CD4-positive, alpha-beta T cell treated with Interferon gamma for 1 hour (primary cell): ENCODE data around the gene IL6R.

ENCODE experiments used
- DNase-seq: peaks from one replicate; pipeline ENCODE4 v3.0.0-alpha.2; 2020

IL6R gene

DNA sequence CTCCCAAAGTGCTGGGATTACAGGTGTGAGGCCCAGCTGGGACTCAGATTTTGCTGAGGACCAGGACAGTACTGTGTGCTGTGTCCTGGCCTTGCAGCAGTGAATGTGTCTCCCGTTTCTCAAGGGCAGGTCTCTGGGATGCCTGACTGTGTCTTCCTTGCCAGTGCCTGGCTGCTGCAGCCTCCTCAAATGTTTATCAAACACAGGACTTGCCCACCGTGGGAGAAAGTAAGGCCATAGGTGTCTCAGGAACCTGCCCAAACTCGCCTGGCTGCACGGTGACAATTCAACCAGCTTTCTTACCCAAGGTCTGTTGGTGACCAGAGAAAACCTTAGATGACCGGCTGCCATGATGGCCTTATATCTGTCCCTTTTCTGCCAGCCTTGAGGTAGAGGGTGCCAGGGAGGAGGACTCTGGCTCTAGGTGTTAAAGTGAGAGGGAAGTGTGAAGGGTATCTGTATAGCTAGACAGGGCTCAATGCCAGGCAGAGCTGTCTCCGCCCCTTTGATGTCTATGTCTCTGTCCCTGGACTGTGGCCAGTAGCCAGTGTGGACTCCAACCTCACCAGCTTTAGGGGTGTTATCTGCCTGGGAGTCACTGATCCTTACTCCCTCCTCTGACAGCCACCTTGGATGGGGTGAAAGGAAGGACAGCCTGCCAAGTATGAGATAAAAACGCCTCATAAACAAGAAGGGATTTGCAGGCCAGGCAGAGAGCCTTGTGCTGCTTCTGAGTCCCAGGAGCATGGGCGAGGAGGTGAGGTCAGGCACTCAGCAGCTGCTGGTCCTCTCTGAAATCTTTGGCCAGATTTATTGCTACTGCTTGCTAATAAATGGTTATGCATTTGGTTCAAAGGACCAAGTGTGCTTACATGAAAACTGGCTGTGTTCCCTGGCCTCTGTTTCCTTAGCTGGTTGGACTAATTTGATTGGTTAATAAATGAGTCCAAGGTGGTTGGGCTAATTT, 22.3 kb downstream of the IL6R start:
- DNase-seq, result no peak

DNA sequence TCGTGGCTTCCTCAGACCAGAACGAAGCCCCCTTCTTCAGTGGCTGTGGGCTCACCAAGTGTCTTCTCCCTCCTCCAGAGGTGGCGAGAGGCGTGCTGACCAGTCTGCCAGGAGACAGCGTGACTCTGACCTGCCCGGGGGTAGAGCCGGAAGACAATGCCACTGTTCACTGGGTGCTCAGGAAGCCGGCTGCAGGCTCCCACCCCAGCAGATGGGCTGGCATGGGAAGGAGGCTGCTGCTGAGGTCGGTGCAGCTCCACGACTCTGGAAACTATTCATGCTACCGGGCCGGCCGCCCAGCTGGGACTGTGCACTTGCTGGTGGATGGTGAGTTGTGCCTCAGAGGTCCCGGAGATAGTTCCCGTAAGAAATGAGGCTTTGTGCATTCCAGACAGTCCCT, 24.0 kb downstream of the IL6R start:
- DNase-seq, result no peak

DNA sequence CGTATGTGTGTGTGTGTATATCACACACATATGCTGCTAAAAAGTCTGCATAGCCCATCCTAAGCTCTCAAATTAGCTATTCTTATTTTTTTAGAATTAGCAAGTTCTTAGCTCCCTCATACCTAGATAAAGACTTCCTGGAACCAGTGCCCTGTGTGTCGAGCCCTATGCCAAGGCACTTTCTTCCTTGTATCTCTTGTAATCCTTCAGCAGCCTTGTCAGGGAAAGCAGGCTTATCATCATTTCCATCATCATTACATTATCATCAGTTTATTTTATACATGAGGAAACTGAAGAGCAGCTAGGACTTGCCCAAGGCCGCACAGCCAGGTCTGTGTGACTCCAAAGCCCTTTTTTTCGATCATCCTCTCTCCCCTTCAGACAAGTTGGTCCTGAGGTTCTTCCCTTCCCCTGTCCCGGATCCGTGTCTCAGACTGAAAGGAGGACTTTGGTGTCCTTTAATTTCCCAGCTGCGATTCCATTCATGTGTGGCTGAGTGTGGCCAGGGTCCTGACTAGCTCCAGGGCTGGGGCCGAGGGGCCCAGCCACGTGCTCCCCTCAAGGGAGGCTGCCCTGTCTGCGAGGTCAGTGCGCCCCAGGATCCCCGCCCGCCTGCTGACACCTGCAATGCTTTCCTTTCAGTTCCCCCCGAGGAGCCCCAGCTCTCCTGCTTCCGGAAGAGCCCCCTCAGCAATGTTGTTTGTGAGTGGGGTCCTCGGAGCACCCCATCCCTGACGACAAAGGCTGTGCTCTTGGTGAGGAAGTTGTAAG, 24.9 kb downstream of the IL6R start:
- DNase-seq, result no peak

DNA sequence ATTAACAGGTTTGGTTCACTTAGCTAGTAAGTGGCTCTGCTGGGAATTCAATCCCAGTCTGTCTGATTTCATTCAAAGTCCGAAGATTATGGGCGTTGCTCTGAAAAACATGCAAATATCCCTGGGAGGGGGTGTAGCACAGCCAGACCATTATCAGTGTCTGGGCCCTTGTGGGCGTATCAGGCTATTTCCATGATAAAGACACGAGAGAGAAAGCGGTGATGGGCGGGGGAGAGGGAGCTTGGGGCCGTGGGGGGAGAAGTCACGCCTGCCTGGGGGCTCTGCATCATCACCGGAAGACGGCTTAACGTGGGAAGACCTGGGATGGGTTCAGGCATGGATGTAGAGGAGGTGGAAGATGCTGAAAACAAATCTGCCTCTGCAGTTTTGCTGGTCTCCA, 25.8 kb downstream of the IL6R start:
- DNase-seq, result no peak

DNA sequence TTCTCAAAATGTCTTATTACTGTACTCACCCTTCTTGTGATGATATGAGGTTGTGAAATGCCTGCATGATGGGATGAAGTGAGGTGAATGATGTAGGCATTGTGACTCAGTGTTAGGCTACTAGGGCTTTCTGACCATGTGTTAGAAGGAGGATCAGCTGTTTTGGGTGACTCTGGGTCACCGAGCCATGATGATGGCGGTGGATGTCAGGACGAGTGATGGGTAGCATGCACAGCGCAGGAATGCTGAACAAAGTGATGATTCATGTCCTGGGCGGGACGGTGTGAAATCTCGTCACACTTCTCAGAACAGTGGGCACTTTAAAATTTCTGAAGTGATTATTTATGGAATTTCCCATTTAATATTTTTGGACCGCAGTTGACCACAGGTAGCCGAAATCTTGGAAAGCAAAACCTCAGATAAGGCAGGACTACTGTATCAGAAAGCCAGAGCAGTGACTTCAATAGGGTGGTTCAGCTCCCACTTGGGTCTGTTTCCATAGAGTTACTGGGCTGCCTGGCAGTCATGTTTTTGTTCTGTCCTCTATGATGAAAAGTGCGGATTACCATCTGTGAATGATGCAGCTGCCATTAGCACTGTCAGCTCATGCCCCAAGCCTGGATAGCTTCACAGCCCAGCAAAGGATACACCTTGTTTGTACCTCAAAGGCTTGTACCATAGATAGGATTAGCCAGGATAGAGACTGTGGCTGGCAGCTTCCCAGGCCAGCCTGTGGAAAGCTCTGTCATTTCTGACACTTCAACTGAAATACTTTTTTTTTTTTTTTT, 26.6 kb downstream of the IL6R start:
- peak; percentile 79 for DNase-seq

DNA sequence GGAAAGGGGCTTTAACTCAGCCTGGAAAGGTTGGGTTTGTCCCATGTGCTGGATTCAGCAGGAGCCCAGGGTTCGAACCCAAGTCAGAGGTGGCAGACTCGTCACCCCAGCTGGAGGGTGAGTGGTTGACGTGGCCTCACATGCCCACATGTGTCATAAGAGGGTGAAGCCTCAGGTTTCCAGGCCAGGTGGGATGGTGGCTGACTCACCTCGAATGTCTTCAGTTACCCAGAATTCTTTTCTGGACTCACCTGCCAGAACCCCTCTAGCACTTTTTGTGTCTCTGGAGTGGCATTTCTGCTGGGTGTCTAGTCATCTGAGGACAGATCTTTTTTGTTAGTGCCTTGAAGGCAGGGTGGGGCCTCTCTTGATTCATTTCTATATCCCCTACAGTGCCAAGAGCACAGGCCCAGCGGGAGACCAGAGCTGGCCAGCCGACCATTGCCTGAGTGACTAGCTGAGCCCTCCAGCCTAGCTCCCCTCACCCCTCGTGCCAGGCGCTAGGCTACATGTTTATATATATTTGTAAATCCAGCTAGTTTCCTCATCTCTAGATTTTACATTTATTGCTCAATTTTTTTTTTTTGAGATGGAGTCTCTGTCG, 28.1 kb downstream of the IL6R start:
- no peak for DNase-seq

DNA sequence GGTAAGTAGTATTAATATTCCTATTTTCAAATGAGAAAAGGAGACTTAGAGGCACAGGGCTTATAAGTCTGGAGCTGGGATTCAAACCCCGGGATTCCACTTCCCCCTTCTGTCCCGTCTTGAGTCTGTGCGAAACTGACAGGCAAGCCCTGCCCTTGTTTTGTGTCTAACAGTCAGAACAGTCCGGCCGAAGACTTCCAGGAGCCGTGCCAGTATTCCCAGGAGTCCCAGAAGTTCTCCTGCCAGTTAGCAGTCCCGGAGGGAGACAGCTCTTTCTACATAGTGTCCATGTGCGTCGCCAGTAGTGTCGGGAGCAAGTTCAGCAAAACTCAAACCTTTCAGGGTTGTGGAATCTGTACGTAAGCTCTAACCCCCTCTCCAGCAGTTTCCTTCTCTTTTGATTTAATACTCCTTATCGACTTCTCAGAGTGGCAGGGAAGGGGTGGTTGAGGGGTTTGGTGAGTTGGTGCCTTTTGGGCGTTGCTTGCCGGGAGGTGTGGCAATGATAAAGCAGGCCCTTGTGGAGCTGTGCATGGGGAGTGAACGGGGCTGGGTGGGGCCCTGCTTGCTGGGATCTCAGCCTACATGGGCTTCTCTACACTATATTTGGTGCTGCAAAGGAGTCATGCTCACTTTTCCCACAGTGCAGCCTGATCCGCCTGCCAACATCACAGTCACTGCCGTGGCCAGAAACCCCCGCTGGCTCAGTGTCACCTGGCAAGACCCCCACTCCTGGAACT, 29.4 kb downstream of the IL6R start:
- DNase-seq, result no peak

DNA sequence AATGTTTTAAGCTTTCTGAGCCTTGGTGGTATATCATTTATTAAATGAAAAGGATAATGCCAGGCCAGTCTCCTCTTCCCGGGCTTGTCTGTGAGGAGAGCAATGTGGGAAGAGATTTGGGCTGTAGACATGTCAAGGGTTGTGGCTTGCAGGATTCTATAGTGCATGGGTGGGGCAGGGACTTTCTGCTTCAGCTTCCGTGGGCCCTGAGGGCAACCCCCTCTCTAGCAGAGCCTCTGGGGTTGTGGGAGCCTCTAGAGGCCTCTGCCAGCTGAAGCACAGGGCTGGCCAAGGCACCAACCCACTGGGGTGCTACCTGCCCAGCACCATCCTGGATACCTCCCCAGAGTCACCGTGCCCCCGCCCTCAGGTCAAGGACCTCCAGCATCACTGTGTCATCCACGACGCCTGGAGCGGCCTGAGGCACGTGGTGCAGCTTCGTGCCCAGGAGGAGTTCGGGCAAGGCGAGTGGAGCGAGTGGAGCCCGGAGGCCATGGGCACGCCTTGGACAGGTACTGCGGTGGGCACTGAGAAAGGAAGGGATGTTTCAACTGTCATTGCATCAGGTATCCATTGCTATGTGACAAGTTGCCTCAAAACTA, 30.6 kb downstream of the IL6R start:
- DNase-seq, result no peak

DNA sequence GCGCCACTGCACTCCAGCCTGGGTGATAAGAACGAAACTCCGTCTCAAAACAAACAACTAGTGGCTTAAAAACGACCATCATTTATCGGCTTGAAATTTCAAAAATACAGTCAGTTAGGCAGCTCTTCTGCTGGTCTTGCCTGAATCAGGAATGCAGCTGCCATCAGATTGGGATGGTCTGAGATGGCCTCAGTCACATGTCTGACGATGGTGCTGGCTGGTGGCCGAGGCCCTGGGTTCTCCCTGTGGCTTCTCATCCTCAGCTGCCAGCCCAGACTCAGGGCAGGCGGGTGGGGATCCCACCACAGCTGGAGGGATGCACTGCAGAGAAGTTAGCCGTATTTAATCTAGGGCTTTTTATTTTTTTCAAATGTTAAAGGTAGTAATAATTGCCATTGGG, 31.3 kb downstream of the IL6R start:
- DNase-seq, result no peak

DNA sequence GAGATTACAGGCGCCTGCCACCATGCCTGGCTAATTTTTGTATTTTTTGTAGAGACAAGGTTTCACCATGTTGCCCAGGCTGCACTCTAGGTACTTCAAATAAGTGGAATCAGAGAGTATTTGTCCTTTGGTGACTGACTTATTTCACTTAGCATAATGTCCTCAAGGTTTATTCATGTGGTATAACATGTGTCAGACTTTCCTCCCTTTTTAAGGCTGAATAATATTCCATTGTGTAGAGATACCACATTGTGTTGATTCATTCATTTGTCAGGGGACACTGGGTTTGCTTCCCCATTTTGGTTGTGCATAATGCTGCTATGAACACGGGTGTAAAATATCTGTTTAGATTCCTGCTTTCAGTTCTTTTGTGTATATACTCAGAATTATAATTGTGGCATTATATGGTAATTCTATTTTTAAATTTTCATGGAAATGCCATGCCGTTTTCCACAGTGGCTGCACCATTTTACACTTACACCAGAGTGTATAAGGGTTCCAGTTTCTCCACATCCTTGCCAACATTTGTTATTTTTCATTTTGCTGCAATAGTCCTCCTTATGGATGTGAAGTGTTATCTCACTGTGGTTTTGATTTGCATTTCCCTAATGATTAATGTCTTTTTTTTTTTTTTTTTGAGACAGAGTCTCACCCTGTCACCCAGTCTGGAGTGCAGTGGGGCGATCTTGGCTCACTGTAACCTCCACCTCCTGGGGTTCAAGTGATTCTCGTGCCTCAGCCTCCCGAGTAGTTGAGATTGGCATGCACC, 35.1 kb downstream of the IL6R start:
- no peak for DNase-seq

DNA sequence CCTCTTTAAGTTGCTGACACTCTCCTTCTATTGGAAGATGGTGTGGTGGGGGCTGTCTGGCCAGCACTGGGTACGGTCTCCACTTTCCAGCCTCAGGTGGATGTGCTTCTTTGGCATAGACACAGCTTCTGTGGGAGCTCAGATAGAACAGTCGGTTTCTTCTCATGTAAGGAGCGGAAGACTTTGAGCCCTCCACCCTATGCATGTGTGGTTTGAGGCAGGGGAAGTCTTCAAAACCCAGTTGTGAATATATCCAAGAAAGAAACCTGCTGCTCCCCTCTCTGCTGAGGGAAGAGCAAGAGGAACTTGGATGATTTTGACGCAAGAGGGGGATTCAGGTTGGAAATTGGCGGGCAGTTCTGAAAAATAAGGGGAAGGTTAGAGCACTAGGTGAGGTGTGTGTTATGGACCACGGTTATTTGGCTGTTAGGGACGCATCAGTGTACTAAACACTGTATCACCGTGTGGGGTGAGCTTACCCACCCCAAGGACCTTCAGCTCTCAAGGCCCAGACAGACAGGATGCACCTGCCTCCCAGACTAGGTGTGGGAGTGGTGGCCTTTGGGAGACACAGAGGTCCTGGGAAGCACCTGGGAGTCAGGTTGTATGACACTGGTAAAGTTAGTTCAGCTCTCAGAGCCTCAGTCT, 36.2 kb downstream of the IL6R start:
- DNase-seq, result no peak

DNA sequence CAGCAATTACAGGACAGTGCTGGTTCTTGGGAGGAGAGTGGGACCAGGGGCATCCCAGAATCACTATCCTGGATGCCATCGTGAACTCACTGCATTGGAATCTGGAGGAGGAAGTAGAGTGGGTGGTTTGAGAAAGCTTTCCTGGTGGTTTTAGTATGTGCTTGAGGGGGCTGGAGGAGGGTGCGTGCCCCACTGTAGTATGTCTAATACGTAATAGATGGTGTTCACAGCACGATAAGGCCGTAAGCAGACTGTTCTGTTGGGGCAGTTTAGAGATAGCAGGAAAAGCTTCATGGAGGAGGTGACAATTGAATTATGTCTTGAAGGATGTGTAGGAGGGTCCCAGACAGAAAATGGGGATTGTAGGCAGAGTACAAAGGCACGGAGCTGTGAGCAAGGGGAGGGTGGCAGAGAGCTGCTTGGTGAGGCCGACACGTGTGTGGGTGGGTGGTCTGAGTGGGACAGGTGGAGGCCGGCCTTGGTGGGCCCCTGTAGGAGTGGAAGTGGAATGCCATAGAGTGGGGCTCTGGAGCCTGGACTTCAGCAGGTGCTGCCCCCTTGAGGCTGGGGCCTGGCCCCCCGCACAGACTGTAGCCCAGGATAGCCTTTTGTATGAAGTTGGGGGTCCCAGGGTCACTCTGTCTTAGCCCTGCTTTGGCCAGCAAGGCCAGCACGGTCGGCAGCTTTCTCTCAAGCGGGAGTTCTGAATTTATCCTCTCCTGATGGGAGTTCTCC, 37.0 kb downstream of the IL6R start:
- no peak for DNase-seq

DNA sequence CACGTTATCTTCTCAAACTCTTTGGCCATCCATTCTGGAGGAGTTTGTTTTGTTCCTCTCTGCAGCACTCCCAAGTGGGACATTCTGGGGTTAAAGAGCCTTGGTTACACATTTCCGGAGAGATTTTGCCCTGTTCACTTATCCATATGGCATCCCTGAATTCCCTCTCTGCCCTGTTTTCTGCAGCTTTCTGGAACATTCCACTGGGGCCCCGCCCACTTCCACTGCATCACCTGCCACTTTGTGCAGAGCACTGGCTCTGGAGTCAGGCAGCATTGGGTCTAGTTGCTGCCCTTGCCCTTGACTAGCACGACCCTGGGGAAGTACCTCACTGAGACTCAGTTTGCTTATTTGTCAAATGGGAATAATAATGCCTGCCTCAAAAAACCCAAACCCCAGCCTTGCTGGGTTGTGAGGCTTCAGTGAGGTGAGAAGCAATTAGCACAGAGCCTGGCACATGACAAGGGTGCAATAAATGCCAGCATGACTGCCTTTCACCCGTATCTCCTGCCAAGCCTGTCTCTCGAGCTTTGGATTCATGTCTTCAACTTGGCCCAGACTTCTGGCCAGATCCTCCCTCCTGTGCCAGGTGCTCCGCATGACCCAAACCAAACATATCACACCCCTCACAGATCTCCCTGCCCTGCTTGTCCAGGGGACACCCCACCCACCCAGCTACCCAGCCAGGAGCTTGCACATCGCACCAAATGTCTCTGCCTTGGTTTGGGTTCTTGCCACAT, 38.3 kb downstream of the IL6R start:
- DNase-seq, result no peak

DNA sequence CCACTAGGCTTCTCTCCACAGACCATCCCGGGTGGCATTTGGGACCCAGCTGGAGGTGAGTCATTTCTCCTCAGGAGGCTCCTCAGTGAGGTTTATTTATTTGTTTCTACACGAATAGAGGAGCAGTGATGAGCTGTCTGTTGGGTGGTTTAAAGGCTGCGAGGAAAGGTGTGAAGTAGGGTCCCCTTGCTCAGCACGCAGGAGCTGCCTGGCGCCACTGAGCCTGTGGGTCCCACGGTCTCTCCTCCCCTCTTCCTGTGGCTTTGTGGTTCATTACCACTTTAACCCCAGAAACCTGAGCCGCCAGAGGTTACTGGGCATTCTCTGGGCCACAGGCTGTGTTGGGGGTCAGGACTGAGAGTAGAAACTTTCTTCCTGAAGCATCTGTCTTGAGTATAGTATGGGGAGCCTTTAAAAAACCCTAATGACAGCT, 39.9 kb downstream of the IL6R start:
- peak; percentile 19 for DNase-seq

DNA sequence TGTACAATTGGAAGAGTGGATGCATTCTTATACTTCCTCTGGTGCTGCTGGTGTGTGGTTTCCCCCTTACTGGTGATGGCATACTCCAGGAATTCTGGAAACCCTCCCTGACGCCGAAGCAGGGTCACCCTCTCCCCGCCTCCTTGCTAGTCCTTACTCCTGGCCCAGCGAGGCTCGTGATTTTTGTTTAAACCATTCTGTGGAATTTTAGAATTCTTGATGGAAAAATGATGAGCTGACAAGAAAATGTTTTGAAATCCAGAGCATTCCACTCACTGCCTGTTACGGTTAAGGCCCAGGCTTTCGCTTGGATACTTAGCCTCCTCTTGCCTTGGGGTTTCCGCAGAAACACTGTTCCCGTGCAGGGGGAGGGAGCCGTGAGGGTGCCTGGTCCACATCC, 41.1 kb downstream of the IL6R start:
- DNase-seq, result no peak

DNA sequence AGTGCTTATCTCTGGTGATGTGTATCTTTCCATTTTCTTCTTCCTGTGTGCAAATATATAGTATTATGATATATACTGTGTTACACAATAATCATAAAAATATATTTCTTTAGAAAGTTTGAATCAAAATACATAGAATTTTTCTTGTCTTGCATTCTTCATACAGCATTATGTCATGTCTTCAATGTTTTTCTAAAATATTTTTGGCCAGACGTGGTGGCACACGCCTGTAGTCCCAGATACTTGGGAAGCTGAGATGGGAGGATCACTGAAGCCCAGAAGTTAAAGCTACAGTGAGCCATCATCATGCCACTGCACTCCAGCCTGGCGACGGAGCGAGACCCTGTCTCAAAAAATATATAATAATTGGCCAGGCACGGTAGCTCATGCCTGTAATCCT, 41.6 kb downstream of the IL6R start:
- DNase-seq, result no peak

DNA sequence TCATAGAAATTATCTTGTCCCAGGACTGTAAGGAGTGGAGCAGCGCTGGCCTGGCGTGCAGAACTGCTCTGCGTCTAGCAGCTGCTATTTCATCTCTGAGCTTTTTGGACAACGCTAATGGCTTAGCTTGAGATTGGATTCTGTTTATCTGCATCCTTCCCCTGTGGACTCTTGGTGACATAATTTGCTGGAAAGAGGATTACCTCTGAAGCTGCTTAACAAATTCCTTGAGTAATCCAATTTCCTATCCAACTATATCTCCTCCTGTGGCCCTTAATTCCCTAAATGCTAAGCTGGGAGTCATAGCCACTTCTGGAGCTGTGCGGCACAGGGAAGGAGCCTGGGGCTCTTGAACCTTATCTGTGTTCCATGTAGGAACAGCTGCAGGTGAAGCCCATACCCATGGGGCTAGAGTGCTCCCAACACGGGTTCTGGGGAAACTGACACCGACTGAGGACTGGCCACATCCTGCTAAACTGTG, 43.2 kb downstream of the IL6R start:
- no peak for DNase-seq

DNA sequence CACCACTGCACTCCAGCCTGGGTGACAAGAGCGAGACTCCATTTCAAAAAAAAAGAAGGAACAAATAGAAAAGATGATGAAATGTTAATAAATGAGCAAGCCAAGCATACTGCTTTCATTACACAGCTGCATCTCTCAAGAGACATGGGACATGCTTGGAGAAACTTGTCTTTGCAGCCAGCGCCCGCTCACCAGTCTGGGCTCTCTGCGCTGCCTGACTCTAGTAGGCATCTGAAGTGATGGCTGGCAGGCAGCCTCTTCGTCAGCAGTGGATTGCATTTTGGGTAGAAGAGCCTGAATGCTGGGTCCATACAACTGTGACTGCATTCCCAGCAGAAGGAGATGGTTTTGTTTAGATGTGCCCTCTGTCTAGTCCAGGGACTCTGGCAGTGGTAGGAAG, 48.0 kb downstream of the IL6R start:
- no peak for DNase-seq
